GM18861 (cell line): Measurements from ENCODE around the gene EFNB2.

ENCODE experiments used
- ATAC-seq: cut with Tn5 transposase; IDR thresholded peaks from one replicate; pipeline ENCODE4 v1.9.1; 2021; ENCODE audit not compliant: unreplicated experiment

The EFNB2 gene

GRCh38 chr13:106462710-106463109 lies 72.8 kb downstream of the EFNB2 start:
- ATAC-seq: no peak

DNA sequence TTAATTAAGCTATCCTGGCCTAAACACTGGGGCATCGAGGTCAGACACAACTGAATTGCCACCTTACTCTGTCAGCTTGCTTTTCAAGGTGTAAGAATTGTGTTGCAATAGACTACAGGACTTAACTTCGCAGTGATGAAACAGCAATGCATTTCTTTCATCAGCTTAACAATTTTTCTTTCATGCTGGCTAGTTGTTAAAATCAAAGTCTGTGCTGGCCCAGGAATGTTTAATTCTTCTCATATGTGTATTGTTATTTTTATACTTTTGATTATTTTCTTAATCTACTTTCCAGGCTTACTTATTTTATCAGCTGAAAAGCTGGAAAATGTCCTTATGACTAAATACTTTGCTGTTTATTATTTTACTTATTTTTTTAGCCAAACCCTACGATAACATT lies 79.7 kb downstream of the EFNB2 start:
- ATAC-seq: no peak

DNA sequence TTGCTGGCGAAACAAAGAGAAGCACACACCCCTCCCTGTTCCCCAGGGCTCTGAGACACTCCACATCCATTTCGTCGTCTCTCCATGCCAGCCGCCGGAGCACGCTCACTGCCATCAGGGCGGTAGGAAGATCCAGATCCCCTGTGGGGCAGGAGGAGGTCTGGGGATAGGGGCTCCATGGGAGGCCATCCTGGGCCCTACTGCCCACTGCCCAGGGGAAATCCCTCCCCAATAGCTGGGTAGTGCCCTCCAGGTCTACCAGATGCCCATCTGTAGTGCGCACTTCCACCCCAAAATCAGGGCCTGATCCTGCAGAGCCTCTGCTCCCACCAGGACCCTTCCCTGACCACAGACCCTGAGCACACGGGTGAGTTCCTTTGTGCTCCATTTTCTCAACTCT lies 80.3 kb downstream of the EFNB2 start:
- ATAC-seq: no peak

- no peak for ATAC-seq
Observed at GRCh38 chr13:106453101-106453500, 82.4 kb downstream of the EFNB2 start.

DNA sequence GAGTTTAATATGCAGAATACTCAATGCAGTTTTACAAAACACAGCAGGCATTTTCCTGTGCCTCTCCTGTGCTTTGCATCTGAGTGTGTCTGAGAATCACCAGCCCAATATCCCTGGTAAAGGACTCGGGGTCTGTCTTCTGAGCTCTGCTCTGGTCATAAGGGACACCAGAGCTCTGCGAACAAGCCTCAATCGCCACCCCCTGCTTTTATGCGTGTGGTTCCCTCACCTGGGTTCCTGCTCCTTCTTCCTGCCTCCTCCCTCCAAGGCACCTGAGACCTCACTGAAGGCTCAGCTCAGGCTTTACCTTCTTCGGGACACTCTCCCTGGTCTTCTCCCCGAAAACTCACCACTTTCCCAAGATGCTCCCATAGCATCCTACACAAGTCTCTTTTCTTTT lies 84.5 kb downstream of the EFNB2 start:
- ATAC-seq: no peak

DNA sequence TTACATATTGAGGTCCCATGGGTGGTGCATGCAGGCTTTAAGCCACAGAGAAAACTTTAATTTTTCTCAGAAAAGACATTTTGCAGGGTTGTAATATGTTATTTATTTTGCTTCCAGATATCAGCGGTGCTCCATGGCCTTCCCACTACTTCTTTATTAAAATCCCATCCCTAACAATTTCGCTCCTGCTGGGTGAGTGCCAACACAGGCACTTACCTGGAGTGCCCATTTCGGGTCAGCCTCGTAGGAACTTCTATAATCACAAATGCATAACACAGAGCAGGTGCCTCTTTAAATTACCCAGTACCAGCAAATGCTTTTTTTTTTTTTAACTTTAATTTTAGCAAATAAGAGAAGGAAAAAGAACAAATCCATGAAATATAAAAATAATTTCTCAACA lies 86.4 kb downstream of the EFNB2 start:
- ATAC-seq: no peak

GRCh38 chr13:106445996-106446395 lies 89.5 kb downstream of the EFNB2 start:
- no peak for ATAC-seq

DNA sequence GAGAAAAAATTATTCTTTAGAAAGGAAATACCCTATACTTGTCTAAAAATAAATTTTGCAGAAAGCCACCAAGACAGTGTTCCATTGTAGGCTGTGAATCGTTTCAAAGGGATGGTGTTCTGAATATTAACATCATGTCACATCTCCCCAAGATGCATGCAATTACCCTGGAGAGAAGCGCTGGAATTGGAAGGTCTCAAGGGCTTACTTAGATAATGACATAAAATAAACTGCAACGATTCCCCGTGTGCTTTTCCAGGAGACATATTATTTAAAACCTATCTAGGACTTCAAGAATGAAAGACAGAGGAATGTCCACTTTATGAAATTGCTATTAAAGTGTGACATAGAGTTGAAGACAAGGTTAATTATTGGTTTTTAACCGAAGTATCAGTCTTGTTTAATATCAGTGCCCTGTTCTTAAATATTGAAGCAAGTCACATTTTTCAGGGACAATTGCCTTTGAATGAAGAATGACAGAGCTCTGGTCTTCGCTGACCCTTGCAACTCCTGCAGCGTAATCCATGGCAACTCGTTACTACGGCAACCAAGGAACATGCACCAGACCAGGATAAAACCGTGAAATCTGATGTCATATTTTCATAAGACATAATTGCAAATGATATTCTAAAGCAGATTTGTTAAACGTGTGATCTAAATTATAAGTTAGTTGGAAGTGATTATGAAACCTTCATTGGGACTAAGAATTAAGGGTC lies 91.7 kb downstream of the EFNB2 start:
- no peak for ATAC-seq

DNA sequence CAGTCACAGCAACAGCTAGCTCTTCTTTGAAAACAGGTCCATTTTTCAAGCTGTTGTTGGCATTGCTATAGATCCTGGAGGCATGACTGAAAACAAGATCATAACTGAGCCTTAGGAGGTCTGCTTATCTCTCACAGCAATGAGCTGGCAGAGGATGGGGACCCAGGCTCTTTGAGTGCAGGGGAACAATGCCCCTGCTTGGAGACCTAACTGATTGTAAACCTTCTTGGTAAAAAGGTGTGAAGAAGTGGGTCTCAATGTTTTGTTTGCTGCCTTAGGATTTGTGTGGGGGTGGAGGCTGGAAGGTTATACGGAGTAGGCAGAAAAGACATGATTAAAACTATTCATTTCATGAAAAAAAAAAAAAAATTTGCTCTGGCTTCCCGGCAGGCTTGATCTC lies 94.6 kb downstream of the EFNB2 start:
- ATAC-seq: no peak
